Kidney tubule cell (primary cell): ENCODE data around the gene HERC5.
A peak's percentile ranks its signal among the peaks of the same experiment; 100 is the strongest.

Source experiments
- DNase-seq: peaks from one replicate; pipeline ENCODE4 v3.0.0-alpha.2; 2018; ENCODE audit warnings: low spot score

HERC5 gene

DNA sequence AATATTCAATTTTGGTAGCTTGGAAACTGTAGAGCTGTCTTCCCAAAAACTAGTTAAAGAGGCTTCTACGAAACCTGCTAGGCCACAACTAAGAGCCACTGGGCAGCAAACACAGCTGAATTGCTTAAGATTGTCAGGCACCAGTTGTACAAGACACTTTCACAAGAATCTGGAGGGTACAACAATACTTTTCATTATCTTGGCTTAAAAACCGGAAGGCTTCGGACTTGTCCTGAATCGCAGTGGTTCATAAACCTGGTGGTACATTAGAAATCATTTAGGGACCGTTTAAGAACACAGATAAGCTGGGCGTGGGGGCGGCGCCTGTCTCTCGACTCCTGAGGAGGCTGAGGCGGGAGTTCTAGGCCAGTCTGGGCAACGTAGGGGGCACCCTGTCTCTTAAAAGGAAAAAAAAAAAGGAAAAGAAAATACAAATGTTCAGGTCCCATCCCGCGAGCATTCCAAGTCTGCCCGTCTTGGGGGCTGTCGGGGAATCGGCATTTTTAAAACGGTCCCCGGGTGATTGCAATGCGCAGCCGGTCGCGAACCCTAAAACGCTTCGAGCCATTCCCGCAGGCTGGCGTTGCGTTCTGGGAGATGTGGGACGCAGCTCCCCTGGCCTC lies 65.9 kb downstream of the HERC5 start:
- peak; percentile 47 for DNase-seq

DNA sequence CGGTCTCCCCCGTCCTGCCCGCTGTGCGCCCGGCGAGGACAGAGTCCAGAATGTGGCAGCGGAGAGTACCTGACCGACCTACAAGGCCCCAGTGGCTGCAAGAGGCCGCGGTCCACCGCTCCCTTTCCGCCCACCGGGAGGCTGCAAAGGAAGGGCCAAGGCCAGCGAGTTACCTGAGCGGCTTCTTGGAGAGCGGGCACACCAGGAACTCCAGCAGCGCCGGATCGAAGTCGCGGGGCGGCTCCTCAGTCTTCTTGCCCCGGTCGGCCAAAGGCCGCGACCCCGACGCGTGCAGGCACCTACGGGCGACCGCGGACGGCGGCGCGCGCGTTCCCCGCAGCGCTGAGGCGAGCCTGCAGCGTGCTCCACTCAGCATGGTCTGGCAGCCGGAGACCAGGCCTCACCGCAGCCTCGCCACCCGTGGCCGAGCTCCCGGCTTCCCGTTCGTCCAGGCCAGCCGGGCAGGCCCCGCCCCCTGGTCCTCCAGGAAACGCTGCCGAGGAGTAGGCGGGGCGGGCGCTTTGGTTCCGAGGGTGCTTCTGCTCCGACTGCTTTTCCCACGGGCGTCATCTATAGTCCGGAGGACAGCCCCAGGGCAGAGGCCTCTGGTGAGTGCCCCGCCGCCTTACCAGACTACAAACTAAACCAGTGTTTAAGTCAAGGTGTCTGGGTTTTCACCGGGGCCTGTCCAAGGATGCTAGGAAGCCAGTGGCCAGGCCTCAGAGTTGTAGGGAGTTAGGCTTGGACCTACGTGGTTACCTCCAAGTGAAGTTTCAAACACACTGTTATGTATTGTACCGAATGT lies 66.6 kb downstream of the HERC5 start, which contains the start of gene PYURF:
Gene PYURF, minus strand, starts transcription at position 452 of the 805 bp plus-strand sequence. Its CDS starts 76 bp downstream, at position 376.
- peak; percentile 94 for DNase-seq

DNA sequence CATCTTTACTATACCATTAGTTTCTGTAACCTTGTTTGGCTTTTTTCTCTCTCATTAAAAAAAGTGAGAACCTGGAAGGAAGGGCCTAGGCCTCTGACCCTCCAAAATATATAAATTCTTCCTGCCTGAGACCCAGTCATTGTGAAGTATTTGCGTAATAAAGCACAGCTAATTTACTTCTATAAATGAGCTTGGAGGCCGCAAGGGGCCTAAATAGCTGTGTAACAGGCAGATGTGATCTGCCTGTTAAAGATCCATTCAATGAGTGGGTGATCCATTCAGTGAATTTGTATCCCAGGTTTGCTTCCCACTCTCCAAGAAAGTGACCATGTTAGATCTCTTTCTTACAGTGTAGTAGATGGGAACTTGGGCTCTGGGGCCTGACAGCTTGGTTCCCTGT lies 67.3 kb downstream of the HERC5 start:
- DNase-seq, result no peak

DNA sequence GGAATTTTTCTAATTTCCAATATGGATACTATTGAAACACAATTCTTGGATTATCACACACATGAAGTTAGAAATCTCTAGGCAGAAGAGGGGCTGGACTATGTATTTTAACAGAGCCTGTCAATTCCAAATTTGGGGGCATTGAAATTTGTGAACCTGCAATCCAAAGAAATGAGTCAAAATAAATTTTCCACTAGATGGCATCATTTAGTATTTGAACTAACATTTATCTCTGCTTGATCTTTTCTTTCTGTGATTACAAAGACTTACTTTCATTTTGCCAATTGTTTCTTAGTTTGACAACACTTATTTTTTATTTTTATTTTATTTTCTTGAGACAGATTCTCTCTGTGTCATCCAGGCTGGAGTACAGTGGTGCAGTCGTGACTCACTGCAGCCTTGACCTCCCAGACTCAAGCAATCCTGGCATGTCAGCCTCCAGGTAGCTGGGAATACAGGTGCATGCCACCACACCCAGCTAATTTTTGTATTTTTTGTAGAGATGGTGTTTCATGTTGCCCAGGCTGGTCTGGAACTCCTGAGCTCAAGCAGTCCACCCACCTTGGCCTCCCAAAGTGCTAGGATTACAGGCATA lies 69.4 kb downstream of the HERC5 start:
- DNase-seq, result peak; percentile 52

DNA sequence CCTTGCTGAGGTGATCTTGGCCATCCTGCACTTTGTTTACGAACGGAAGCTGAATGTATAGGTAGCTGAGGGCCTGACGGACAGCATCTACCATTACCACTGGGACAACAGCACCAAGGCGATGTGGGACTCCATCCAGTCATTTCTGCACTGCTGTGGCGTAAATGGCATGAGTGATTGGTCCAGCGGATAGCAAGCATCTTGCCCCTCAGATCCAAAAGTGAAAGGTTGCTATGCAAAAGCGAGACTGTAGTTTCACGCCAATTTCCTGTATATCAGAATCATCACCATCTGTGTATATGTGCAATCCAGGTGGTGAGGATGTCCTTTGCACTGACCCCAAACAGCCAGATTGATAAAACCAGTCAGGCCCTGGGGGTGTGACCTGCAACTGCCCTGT lies 70.9 kb downstream of the HERC5 start:
- no peak for DNase-seq

DNA sequence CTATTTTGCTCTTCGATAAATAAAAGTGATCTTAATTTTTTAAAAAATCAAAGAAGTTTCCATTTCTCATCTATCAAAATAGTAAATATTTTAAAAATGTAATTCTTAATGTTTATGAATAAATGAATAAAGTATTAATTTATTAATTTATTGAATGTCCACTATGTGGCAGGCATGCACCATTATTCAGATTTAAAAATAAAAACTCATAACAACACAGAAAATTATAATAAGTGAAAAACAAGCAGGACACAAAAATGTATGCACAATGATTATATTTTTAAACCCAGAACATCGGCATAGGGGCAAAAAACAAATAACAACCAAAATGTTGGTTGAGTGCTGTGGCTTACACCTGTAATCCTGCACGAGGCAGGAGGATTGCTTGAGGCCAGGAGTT lies 71.9 kb downstream of the HERC5 start:
- DNase-seq, result no peak

DNA sequence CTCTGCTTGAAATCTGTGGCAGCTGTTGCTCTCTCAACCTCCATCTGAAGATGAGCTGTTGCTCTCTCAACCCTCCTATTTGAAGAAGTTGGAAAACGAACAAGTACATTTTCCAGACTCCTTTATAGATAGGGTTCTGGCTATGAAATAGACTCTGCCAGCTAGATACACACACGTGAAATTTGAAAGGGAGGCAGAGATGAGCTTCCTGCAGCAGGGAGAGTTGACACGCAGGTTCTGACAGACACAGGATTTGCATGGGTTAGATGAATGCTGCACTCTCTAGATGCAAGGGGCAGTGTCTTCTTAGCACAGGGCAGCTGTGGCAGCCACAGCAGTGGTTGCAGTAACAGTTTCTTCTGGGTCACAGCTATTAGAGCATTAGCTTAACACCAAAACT lies 74.6 kb downstream of the HERC5 start:
- DNase-seq, result no peak

DNA sequence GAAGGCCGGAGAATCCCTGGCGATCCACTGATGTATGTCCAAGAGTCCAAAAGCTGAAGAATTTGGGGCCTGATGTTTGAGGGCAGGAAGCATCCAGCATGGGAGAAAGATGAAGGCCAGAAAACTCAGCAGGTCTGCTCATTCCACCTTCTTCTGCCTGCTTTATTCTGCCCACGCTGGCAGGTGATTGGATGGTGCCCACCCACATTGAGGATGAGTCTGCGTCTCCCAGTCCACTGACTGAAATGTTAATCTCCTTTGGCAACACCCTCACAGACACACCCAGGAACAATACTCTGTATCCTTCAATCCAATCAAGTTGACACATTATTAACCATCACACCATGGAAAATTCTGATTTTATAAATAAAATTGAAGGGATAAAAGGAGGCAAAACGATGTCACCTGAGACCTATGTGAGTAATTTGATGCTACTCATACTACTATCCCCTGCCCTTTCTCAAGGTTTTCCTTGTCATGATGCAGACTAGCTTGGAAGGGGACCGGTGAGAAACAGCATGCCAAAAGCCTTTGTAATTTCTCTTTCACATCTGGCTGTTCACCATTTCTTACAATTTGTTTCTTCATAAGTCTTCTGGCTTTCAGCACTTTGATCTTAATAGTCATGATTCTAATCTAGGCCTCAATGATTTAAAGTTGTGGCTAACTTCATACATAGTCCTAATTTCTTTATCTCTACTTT lies 76.3 kb downstream of the HERC5 start:
- DNase-seq, result peak; percentile 57

DNA sequence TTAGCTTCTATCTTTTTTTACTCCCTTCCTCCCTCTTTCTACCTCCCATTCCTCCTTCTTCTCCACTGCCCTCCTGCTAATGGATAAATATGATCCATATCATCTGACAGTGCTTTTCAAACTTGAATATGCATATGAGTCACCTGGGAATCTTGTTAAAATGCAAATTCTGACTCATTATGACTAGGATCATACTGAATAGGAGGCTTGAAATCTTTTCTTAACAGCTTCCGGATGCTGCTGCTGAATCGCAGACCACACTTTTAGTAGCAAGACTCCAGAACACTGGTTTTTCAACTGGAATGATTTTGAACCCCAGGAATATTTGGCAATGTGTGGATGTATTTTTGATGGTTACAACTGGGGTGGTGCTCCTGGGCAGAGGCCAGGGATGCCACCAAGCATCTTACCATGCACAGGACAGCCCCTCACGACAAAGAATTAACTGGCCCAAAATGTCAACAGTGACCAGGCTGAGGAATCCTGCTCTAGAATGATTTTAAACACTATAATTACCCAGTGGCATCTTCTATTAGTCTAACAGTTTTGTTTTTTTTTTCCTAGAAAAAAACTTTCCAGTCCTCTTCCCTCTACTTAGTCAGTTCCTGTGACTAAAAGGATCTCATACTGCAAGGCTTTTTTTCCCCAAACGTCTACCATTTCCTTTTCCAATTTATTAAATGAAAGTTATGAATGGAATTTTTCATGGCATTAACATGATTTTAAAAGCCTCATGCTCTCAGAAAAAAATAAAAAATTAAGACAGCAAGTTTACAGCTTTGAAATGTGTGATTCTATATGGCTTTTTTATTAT lies 77.2 kb downstream of the HERC5 start:
- DNase-seq, result peak; percentile 85

DNA sequence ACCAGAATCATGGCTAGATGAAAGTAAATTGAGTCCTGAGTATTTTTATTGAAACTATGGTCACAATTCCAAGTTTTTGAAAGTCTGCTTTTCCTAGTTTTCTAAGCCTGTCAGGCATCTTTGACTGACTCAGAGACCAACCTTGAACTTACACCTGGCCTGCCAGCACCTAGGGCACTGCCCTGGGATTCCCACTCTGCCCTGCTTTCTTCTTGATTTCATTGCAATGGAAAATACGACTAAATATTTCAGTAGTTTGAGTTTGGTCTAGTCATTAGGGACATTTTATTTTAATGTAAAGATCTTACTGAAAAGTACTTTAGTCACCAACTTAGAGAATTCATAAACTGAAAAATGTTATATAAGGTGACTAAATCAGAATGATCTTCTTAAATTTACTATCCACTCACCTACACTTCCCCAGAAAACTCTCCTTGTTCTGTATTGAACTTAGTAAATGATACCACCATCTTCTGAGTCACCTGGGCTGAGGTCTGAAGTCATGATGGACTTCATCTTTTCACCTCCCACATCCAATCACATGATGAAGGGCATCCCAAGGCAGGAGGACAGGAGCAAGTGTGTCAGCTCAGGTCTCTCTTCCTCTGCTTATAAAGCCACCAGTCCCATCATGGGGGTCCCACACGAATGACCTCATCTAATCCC lies 78.3 kb downstream of the HERC5 start:
- peak; percentile 30 for DNase-seq

DNA sequence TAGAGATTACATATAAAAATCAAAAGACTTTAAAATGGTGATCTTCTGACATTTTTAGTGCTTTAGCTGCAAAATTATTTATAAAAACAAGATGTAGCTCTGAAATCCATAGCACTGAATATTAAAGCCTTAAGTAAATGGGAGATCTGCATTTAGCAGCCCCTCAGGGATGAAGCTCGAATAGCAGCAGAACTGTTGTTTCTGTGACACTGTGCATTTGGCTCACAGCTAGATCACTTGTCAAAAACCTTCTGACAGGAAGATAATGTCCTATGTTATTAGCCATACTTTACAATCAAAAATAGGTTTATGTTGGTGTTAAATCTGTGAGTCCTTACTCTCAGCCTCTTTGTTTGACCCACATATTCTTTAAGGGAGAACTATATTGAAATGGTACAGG lies 80.8 kb downstream of the HERC5 start:
- no peak for DNase-seq

DNA sequence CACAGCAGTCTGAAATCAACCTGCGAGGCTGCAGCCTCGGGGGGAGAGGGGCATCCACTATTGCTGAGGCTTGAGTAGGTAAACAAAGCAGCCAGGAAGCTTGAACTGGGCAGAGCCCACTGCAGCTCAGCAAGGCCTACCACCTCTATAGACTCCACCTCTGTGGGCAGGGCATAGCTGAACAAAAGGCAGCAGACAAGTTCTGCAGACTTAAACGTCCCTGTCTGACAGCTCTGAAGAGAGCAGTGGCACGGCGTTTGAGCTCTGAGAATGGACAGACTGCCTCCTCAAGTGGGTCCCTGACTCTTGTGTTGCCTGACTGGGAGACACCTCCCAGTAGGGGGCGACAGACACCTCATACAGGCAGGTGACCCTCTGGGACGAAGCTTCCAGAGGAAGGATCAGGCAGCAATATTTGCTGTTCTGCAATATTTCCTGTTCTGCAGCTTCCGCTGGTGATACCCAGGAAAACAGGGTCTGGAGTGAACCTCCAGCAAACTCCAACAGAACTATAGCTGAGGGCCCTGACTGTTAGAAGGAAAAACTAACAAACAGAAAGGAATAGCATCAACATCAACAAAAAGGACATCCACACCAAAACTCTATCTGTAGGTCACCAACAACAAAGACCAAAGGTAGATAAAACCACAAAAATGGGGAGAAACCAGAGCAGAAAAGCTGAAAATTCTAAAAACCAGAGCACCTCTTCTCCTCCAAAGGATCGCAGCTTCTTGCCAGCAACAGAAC lies 82.6 kb downstream of the HERC5 start:
- peak; percentile 61 for DNase-seq

DNA sequence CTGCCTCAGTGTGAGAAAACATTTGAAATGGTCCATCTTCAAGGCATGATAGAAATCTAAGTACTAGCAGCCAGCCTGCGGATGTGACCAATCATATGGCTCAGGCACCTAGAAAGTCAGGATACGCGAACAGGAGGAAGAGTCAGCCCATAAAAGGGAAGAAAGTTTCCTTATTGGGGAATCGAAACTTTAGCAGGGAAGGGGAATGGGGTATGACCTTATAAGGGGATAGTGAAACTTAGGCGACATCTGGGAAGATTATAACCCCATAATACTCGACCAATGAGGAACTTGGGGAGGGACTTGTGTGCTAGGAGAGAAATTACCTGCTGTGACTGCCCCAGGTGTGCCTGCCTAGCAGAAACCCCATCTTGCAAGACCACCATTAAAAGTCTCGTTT lies 92.9 kb downstream of the HERC5 start:
- no peak for DNase-seq
